Astrocyte (in vitro differentiated cells and primary cell): ENCODE results near the gene DISC1. TPM values are rescaled to one million over a fixed set of nuclear protein-coding genes. Genes with fewer than 3 reads are reported as not detected.

ENCODE experiments used
- DNase-seq: peaks from one replicate; pipeline ENCODE4 v3.0.0-alpha.2; 2010; ENCODE audit warnings: low read depth
- FAIRE-seq: peaks from 2 replicates; lab custom pipeline; 2011; peaks lifted over from hg19 to GRCh38; lab: Jason Lieb, UNC
- H2AFZ ChIP-seq: 2 replicates; pipeline ENCODE4 v1.6.0; 2012; ENCODE audit warnings: low read depth, low read length, inconsistent platforms
- H3K27ac ChIP-seq: 2 replicates; pipeline ENCODE4 v1.5.1; 2011; ENCODE audit warnings: low read depth, low read length, inconsistent platforms
- H3K27me3 ChIP-seq: 2 replicates; pipeline ENCODE4 v1.6.0; 2011; ENCODE audit warnings: low read length, inconsistent platforms; ENCODE audit not compliant: insufficient read depth
- H3K36me3 ChIP-seq: 2 replicates; pipeline ENCODE4 v1.5.1; 2011; ENCODE audit warnings: low read length, inconsistent platforms; ENCODE audit not compliant: insufficient read depth
- H3K4me1 ChIP-seq: 2 replicates; pipeline ENCODE4 v1.5.1; 2011; ENCODE audit warnings: low read length, inconsistent platforms; ENCODE audit not compliant: insufficient read depth
- H3K4me2 ChIP-seq: 2 replicates; pipeline ENCODE4 v1.6.0; 2012; ENCODE audit warnings: low read length, inconsistent platforms
- H3K4me3 ChIP-seq: 2 replicates; pipeline ENCODE4 v1.5.1; 2011; ENCODE audit warnings: low read depth, mild to moderate bottlenecking, low read length, inconsistent platforms; ENCODE audit not compliant: insufficient read depth
- H3K79me2 ChIP-seq: 2 replicates; pipeline ENCODE4 v1.6.0; 2012; ENCODE audit warnings: mild to moderate bottlenecking, low read length, inconsistent platforms; ENCODE audit not compliant: insufficient read depth
- H3K9ac ChIP-seq: 2 replicates; pipeline ENCODE4 v1.6.0; 2012; ENCODE audit warnings: mild to moderate bottlenecking, low read length, inconsistent platforms
- H3K9me3 ChIP-seq: 2 replicates; pipeline ENCODE4 v1.5.1; 2012; ENCODE audit warnings: low read depth, mild to moderate bottlenecking, low read length, inconsistent platforms; ENCODE audit not compliant: insufficient read depth
- H4K20me1 ChIP-seq: 2 replicates; pipeline ENCODE4 v1.6.0; 2012; ENCODE audit warnings: low read length, inconsistent platforms; ENCODE audit not compliant: insufficient read depth
- H3K27ac Mint-ChIP-seq: one replicate; pipeline ENCODE4 v1.8.0; 2021; ENCODE audit warnings: mild to moderate bottlenecking, mixed read lengths; ENCODE audit not compliant: unreplicated experiment
- H3K27me3 Mint-ChIP-seq: one replicate; pipeline ENCODE4 v1.8.0; 2021; ENCODE audit warnings: low read depth, mixed read lengths; ENCODE audit not compliant: unreplicated experiment
- H3K36me3 Mint-ChIP-seq: one replicate; pipeline ENCODE4 v1.8.0; 2021; ENCODE audit warnings: low read depth, mixed read lengths; ENCODE audit not compliant: unreplicated experiment
- H3K4me1 Mint-ChIP-seq: one replicate; pipeline ENCODE4 v1.8.0; 2021; ENCODE audit warnings: low read depth, mixed read lengths; ENCODE audit not compliant: unreplicated experiment
- H3K4me3 Mint-ChIP-seq: one replicate; pipeline ENCODE4 v1.8.0; 2021; ENCODE audit warnings: mild to moderate bottlenecking, moderate library complexity, mixed read lengths; ENCODE audit not compliant: unreplicated experiment
- H3K9me3 Mint-ChIP-seq: one replicate; pipeline ENCODE4 v1.8.0; 2021; ENCODE audit warnings: mild to moderate bottlenecking, mixed read lengths; ENCODE audit not compliant: unreplicated experiment
- CTCF ChIP-seq: IDR thresholded peaks from 2 replicates; pipeline ENCODE4 v1.5.1; 2011; ENCODE audit warnings: low read depth, mild to moderate bottlenecking, inconsistent platforms, low read length, moderate library complexity; ENCODE audit not compliant: insufficient read depth
- EZH2 ChIP-seq: IDR thresholded peaks from 2 replicates; pipeline ENCODE4 v1.6.1; 2012; ENCODE audit warnings: mild to moderate bottlenecking, low read length, inconsistent platforms; ENCODE audit not compliant: insufficient read depth
- total RNA-seq: library from RNA; stranded (reverse); gene quantifications from 2 replicates; pipeline ENCODE4 v1.2.1, GENCODE V29; 2021

DISC1 gene
- total RNA-seq, 1 donor from 2014 or later = 9.1 TPM

GRCh38 chr1:231855361-231855760 lies 228.8 kb downstream of the DISC1 start:
- Histone ChIP-seq H3K27me3 (no peaks in the 10 kb centered on the region), H3K9me3 (no peaks in the 10 kb centered on the region), H3K9ac (no peak overlapping the region), H3K4me3 (no peak overlapping the region), H3K4me2 (no peak overlapping the region), H3K4me1 (no peaks in the 10 kb centered on the region), H3K36me3 (no peaks in the 10 kb centered on the region), H4K20me1 (no peaks in the 10 kb centered on the region), H3K27ac (no peak overlapping the region), H3K79me2 (no peaks in the 10 kb centered on the region), H2AFZ (no peak overlapping the region)
- no peak for FAIRE-seq
- Mint-ChIP-seq H3K36me3 (peaks cover 8% of the 10 kb centered on the region), H3K4me3 (no peak overlapping the region), H3K27me3 (no peaks in the 10 kb centered on the region), H3K27ac (no peak overlapping the region), H3K4me1 (peaks cover 4% of the 10 kb centered on the region), H3K9me3 (no peaks in the 10 kb centered on the region)
- DNase-seq = no peak
- TF ChIP-seq CTCF (no peak), EZH2 (no peak)

GRCh38 chr1:231855926-231856325 lies 229.3 kb downstream of the DISC1 start:
- TF ChIP-seq CTCF = no peak
- TF ChIP-seq EZH2 = no peak
- H3K27ac Mint-ChIP-seq = no peak overlapping the region
- Histone ChIP-seq H3K79me2 (no peaks in the 10 kb centered on the region), H3K4me2 (no peak overlapping the region), H3K9ac (no peak overlapping the region), H3K9me3 (no peaks in the 10 kb centered on the region), H3K27me3 (no peaks in the 10 kb centered on the region), H2AFZ (no peak overlapping the region), H3K36me3 (no peaks in the 10 kb centered on the region), H4K20me1 (no peaks in the 10 kb centered on the region), H3K4me3 (no peak overlapping the region), H3K27ac (no peak overlapping the region), H3K4me1 (no peaks in the 10 kb centered on the region)
- peaks cover 4% of the 10 kb centered on the region for H3K4me1 Mint-ChIP-seq
- DNase-seq (no peak), FAIRE-seq (no peak)
- H3K4me3 Mint-ChIP-seq = no peak overlapping the region
- peaks cover 7% of the 10 kb centered on the region for H3K36me3 Mint-ChIP-seq
- no peaks in the 10 kb centered on the region for H3K27me3 Mint-ChIP-seq
- no peaks in the 10 kb centered on the region for H3K9me3 Mint-ChIP-seq

GRCh38 chr1:231856426-231856825 lies 229.8 kb downstream of the DISC1 start:
- H3K27ac Mint-ChIP-seq = no peak overlapping the region
- Histone ChIP-seq H3K9ac (no peak overlapping the region), H3K4me3 (no peak overlapping the region), H3K79me2 (no peaks in the 10 kb centered on the region), H4K20me1 (no peaks in the 10 kb centered on the region), H3K4me2 (no peak overlapping the region), H3K36me3 (no peaks in the 10 kb centered on the region), H3K27ac (no peak overlapping the region), H3K9me3 (no peaks in the 10 kb centered on the region), H3K4me1 (no peaks in the 10 kb centered on the region), H3K27me3 (no peaks in the 10 kb centered on the region), H2AFZ (no peak overlapping the region)
- peaks cover 7% of the 10 kb centered on the region for H3K36me3 Mint-ChIP-seq
- FAIRE-seq (no peak), DNase-seq (no peak)
- no peaks in the 10 kb centered on the region for H3K27me3 Mint-ChIP-seq
- H3K4me1 Mint-ChIP-seq = peaks cover 4% of the 10 kb centered on the region
- H3K4me3 Mint-ChIP-seq = no peak overlapping the region
- H3K9me3 Mint-ChIP-seq = no peaks in the 10 kb centered on the region
- no peak for TF ChIP-seq CTCF
- no peak for TF ChIP-seq EZH2
